ENCODE measurements around the gene C22orf15. TPM values are rescaled to one million over a fixed set of nuclear protein-coding genes. Genes with fewer than 3 reads are reported as not detected.
A peak's percentile ranks its signal among the peaks of the same experiment; 100 is the strongest.

C22orf15 gene
- total RNA-seq, 6 experiments from 2014 or later: not detected

DNA sequence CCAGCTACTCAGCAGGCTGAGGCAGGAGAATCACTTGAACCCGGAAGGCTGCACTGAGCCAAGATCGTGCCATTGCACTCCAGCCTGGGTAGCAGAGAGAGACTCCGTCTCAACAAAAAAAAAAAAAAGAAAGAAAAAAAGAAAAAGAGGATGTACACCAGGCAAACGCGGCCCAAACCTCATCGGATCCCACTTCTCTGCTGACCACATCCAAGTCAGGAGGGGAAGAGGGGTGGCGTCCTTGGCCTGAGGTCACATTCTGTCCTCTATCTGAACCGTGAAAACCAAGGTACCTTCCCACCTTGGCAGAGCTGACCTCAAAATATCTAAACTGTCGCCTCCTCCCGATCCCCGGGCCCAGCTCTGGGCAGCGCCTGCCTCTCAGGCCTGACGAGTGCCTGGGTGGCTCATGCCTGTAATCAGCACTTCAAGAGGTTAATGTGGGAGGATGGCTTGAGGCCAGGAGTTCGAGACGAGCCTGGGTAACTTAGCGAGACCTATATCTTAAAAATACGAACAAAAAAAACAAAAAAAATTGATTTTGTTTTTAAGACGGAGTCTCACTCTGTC, 46.9 kb upstream of the C22orf15 start:
- peak overlapping the region in 2 of 3 donors; percentile 69 to 99 for H3K4me3 ChIP-seq
- H3K27ac ChIP-seq: no peak overlapping the region
- WGBS (ENCODE audit: insufficient coverage, low coverage, low lambda C conversion rate, missing lambda C conversion rate): 72% methylated on average over 10 of the region's 18 CpGs
- intact Hi-C loops (cut with DNase I): no loop called here
- no peaks in the 10 kb centered on the region for H3K27me3 ChIP-seq
- no peak for DNase-seq
- TF ChIP-seq POLR2A (IDR thresholded peaks at IDR 0.05): no peak
- no peak for TF ChIP-seq CTCF (IDR thresholded peaks at IDR 0.05)
- ATAC-seq: no peak
- H3K36me3 ChIP-seq: peaks cover 0 to 23% (median 2%) of the 10 kb centered on the region in 4 donors
- no peaks in the 10 kb centered on the region for H3K9me3 ChIP-seq
- peaks cover 0 to 7% (median 0%) of the 10 kb centered on the region in 4 donors for H3K4me1 ChIP-seq

DNA sequence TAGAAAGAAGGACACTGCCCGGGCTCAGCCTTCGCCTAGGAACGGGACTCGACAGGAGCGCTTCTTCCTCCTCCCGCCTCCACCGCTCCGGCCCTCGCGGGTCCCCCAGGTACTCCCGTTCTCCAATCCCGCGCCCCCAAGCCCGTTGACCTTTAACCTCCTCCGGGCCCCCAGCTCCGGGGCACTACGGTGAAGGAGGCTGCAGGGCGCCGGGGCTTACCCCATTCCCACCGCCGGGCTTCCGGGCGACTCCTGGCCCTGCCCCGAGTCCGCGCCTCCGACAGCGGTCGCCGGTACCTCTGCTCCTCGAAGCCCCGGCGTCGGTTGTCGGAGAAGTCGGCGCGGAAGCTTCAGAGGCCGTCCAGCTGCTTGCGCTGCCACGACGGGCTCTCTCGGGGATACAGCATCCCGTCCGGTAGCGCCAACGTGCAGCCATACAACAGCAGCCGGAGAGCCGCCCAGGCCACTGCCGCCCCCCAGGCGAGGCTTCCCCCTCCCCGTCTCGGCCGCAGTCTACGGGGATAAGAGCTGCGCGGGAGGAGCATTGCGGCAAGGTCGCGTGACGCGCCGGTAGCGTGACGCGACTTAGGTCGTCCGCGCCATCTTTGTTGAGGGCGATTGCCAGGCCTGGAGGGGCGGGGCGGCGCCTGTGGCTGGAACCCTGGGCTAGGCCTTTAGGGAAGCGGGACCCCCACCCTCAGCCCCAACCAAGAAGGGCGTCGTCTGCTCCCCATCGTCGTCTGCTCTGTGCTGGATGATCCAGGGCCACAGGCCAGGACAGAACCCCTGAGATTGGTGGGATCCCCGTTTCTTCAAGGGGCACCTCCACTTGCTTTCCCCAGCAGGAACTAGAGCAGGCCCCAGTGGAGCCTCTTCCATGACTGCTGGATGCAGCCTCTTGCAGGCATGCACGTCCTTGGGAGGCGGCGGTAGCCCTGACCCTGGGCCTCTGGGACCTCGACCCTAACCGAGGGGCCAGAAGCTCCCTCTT, 45.7 kb upstream of the C22orf15 start:
- no peak for TF ChIP-seq CTCF (IDR thresholded peaks at IDR 0.05)
- peak; percentile 70 for TF ChIP-seq POLR2A (IDR thresholded peaks at IDR 0.05)
- DNase-seq: peak; percentile 86 to 90 (median 88)
- H3K9me3 ChIP-seq: no peaks in the 10 kb centered on the region
- peak overlapping the region; percentile 69 to 99 (median 94) for H3K4me3 ChIP-seq
- H3K4me1 ChIP-seq: peaks cover 0 to 7% (median 0%) of the 10 kb centered on the region in 4 donors
- ATAC-seq: peak; percentile 95 to 99 (median 97)
- intact Hi-C loops (cut with DNase I): no loop called here
- H3K36me3 ChIP-seq: peaks cover 0 to 10% (median 2%) of the 10 kb centered on the region in 4 donors
- H3K27me3 ChIP-seq: no peaks in the 10 kb centered on the region
- 0% methylated on average over 41 of the region's 84 CpGs for WGBS (ENCODE audit: insufficient coverage, low coverage, low lambda C conversion rate, missing lambda C conversion rate)
- peak overlapping the region; percentile 50 to 80 (median 60) for H3K27ac ChIP-seq

DNA sequence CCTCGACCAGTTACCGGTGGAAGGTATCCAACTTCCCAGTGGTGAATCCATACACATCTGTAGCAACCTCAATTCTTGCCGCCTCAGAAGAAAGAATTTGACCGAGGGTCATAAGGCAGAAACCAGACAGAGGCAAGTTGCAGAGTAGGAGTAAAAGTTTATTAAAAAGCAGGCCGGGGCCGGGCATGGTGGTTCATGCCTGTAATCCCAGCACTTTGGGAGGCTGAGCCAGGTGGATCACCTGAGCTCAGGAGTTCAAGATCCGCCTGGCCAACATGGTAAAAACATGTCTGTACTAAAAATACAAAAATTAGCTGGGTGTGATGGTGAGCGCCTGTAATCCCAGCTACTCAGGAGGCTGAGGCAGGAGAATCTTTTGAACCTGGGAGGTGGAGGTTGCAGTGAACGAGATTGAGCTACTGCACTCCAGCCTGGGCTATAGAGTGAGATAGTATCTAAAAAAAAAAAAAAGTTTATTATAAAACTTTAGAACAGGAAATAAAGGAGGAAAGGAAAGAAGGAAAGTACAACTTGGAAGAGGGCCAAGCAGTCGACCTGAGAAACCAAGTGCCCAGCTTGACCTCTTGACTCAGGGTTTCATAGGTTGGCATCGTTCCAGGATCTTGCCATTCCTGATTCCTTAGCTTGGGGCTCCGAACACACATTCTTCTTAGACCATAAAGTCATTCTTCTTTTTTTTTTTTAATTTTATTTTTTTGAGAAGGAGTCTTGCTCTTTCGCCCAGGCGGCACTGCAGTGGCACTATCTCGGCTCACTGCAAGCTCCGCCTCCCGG, 44.2 kb upstream of the C22orf15 start:
- no peak overlapping the region for H3K27ac ChIP-seq
- H3K4me1 ChIP-seq: peaks cover 0 to 7% (median 0%) of the 10 kb centered on the region in 4 donors
- no peaks in the 10 kb centered on the region for H3K9me3 ChIP-seq
- no peaks in the 10 kb centered on the region for H3K36me3 ChIP-seq
- intact Hi-C loops (cut with DNase I): no loop called here
- TF ChIP-seq CTCF (IDR thresholded peaks at IDR 0.05): no peak
- no peak for TF ChIP-seq POLR2A (IDR thresholded peaks at IDR 0.05)
- no peak overlapping the region for H3K4me3 ChIP-seq
- no peak for ATAC-seq
- 74% methylated on average over 10 of the region's 17 CpGs for WGBS (ENCODE audit: insufficient coverage, low coverage, low lambda C conversion rate, missing lambda C conversion rate)
- DNase-seq: no peak
- no peaks in the 10 kb centered on the region for H3K27me3 ChIP-seq

DNA sequence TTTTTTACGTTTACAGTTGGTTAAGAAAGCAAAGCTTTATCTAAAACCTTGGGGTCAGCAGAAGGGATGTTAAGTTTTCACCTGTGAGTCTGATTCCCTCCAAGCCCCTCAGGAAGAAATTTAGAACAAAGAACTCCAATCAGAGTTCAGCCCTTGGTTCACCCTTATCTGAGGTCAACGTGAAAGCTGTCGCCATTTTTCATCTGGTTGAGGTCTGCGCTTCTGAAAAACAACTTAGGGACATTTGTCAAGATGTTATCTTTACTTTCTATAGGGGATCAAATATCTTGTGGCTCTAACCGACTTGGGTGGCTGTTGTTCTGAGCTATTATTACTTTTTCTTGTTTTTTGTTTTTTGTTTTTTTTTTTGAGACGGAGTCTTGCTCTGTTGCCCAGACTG, 41.9 kb upstream of the C22orf15 start:
- no peak overlapping the region for H3K27ac ChIP-seq
- intact Hi-C loops (cut with DNase I): no loop called here
- H3K4me3 ChIP-seq: no peak overlapping the region
- ATAC-seq (no peak), DNase-seq (no peak)
- H3K36me3 ChIP-seq: no peaks in the 10 kb centered on the region
- TF ChIP-seq POLR2A (IDR thresholded peaks at IDR 0.05) (no peak), CTCF (IDR thresholded peaks at IDR 0.05) (no peak)
- WGBS (ENCODE audit: insufficient coverage, low coverage, low lambda C conversion rate, missing lambda C conversion rate): 79% methylated on average over 5 of the region's 6 CpGs
- peaks cover 0 to 6% (median 0%) of the 10 kb centered on the region in 4 donors for H3K4me1 ChIP-seq
- H3K9me3 ChIP-seq: no peaks in the 10 kb centered on the region
- H3K27me3 ChIP-seq: no peaks in the 10 kb centered on the region
